Caki2 (cell line): ENCODE measurements around the gene GAD1. TPM values are rescaled to one million over a fixed set of nuclear protein-coding genes. Genes with fewer than 3 reads are reported as not detected.

Experiments
- DNase-seq: peaks from one replicate; pipeline ENCODE4 v3.0.0-alpha.2; 2015; ENCODE audit warnings: low read depth
- in situ Hi-C: cut with HindIII; loops from 2 replicates; pipeline ENCODE4 v1.10.0; 2016; ENCODE audit warnings: low sequenced_read_pairs, low pct_unique_long_range_greater_than_20kb, mixed read lengths
- total RNA-seq: library from RNA; depleted of rRNA; stranded (reverse); fragments of >200 nt; shearing (Covaris generic); gene quantifications from 2 replicates; pipeline ENCODE4 v1.2.3, GENCODE V29; 2014; ENCODE audit warnings: low replicate concordance

GAD1 gene
- total RNA-seq, 1 experiment from 2014 or later: 4.4 TPM

DNA sequence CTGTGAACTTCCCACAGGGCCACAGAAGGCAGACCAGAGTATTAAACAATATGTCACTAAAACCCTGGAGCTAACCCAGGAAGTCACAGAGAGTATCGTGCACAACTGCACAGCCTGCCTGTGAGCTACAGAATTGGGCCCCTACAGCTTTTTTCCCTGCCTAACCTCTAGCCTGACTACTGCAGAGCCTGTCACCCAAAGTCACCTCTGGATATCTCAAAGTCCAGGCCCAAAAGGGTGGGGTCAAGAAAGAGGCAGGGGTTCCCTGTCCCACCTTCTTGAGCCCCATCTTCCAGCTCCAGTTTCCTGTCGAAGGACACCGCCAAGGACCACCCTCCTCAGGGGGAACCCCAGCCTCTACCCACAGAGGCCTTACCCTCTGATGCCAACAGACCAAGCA lies 13.5 kb downstream of the GAD1 start:
- in situ Hi-C loops: no loop called here
- no peak for DNase-seq

DNA sequence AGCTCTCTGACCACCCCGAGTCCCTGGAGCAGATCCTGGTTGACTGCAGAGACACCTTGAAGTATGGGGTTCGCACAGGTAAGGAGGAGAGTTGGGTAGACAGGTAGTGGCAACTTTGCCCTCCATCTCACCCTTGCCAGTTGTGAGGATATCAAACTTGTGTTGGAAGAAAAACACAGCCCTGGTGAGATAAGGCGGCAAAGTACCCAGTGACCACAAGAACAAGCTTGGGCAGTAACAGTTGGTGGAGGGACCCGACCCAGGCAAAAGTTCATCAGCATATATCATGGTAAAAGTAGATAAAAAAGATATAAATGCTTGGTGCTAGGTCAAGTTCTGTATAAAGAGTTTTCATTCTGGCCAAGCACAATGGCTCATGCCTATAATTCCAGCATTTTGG lies 14.4 kb downstream of the GAD1 start:
- in situ Hi-C loops: no loop called here

DNA sequence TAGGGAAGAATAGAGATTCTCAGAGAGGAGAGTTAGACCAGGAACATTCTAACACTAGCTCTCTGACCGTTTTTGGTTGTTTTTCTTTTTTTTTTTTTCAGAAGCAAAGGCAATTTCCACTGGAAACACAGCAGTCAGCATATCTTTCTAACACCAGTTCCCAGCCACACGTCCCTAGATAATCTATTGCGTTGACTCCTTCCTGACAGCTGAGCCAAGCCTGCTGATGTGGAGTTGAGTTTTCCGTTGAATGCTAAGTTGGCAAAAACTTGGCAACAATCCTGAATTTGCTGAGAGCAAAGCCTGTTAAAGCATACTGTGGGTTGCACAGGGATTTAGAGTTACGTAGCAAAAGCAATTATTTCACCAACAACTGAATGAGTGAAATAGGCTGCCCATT lies 19.3 kb downstream of the GAD1 start:
- in situ Hi-C loops: no loop called here
- DNase-seq: no peak

More for the DNA sequence above, 14.4 kb downstream of the GAD1 start:
- DNase-seq: no peak

DNA sequence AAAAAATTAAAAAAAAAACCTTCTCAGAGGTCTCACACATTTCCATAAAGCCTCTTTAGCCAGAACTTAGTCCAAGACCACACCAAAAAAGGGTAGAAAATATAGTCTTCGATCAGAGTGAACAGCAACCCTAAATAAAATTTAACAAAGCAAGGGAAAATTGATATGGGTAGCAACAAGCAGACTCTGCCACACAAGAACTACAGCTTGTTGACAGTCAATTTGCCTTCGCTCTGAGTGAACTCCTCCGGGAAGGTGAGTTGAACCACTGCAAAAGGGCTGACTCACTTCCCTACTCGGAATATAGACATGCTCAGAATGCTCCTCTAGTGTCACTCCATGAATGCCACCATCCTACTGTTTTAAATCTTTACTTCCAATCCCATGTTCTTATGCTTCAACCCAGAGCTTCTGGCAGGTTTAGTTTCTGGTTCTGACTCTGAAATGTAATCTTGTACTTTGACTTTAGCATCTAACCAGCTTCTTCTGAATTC lies 24.1 kb downstream of the GAD1 start:
- in situ Hi-C loops: no loop called here
- DNase-seq: no peak

DNA sequence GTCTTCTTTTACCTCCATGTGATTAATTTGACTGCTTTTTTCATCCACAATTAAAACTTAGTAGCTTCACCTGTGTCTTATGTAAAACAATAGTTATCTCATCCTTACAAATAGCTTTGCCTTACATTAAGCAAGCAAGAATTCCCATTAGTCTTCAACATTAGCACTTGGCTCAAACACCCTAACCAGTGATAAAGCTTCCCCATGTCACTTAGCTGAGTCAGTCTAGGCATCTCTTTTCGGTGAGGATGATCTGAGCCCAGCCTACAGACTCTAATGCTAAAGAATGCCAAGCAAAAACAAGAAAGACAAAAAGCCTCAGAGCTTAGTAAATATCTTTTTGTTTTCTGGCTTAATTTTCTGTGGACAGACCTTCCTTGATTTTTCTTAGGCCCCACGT lies 26.1 kb downstream of the GAD1 start:
- no peak for DNase-seq
- in situ Hi-C loops: no loop called here

DNA sequence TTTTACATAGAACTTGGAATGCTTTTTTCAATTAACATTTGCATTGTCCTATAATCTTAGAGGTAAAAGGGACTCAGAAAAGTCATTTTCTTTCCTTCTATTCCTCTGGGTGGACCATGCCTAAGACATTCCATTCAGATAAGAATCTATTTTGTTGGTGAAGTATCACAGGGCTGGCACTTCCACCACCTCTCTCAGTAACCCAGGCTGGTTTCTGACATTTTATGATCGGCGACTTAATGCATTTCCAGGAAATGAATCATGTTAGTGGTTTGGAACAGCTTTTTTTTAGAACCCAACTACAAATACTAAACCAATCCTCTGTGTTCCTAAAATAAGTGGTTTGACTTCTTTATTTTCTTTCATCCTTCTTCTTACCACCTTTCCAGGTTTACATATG lies 27.0 kb downstream of the GAD1 start:
- in situ Hi-C loops: no loop called here

DNA sequence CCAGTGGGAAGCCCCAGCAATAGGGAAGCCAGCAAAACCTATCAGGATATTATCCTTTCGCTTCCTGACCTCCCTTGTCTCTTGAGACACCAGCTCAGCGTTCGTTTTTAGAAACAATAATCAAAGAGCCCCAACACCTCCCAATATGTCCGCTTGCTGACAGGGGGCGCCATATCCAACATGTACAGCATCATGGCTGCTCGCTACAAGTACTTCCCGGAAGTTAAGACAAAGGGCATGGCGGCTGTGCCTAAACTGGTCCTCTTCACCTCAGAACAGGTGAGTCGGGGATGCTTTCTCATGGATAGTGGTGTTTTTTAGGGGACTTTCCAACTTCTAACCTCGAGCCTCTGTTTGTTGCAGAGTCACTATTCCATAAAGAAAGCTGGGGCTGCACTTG lies 28.7 kb downstream of the GAD1 start:
- in situ Hi-C loops: no loop called here
- DNase-seq: no peak

More for the DNA sequence above, 27.0 kb downstream of the GAD1 start:
- DNase-seq: no peak

DNA sequence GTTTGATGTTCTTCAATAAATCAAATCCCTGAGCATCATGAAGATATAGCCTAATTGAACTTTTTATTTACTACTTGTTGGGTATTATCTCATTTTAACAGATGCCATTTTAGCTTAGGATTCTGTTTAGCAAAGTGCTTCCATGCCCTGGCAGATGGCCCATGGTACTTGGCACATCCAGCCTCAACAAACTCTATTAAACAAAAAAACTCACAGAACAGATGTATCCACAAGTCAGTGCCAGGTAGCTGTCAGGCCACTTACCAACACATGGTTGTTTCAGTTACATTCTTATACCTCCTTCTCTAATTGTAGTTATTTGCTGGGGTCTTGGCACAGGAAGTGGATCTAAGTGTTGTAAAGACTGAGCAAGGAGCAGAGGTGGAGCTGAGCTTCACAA lies 29.6 kb downstream of the GAD1 start:
- in situ Hi-C loops: no loop called here
- no peak for DNase-seq

DNA sequence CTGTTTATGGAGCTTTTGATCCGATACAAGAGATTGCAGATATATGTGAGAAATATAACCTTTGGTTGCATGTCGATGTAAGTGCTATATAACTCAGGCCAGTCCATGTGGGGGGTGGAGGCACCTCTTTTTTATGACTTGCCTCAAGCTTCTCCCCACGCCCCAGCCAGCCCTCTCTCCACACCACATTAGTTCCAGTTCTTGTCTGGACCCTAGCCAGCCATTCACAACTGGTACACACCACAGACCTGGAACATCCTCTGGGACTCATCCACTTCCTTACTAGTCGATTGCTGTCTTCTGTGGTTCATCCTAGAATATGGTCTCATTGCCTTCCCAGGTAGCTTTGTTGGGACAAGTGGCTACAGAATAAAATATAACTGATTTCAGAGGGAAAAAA lies 31.0 kb downstream of the GAD1 start:
- in situ Hi-C loops: no loop called here
- DNase-seq: no peak

DNA sequence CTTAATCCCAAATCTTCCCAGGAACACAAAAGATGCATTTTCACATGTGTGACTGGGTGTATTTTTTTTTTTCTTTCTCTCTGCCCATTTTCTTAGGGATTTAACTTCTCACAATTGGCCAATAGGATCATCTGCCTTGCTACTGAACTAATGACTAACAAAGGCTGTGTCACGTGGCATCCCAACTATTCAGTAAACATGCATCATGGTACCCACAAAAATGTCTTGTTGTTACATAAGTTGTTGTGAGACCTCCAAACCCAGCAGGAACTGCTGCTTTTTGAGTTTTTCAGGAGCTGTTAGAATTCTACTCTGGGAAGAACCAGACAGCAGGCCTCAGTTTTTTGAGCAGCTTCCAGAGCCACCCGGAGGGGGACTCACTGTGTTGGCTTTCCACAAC lies 31.9 kb downstream of the GAD1 start:
- DNase-seq: no peak
- in situ Hi-C loops: no loop called here

DNA sequence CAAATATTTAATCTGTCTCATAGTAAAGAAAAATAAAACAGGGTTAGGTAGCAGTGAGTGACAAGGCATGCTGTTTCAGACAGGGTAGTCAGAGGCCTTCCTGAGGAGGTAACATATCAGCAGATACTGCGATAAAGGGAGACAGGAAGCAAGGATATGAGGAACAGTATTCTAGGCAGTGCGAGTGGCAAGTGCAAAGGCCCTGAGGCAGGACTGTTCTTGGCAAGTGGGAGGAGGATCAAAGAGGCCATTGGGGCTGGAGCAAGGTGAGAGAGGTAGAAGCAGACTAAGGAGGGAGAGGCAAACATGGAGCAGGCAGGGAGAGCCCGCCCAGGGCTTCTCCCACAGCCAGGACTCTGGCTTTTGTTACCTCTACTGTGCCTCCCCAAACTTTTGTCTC lies 33.6 kb downstream of the GAD1 start:
- in situ Hi-C loops: no loop called here
- no peak for DNase-seq

DNA sequence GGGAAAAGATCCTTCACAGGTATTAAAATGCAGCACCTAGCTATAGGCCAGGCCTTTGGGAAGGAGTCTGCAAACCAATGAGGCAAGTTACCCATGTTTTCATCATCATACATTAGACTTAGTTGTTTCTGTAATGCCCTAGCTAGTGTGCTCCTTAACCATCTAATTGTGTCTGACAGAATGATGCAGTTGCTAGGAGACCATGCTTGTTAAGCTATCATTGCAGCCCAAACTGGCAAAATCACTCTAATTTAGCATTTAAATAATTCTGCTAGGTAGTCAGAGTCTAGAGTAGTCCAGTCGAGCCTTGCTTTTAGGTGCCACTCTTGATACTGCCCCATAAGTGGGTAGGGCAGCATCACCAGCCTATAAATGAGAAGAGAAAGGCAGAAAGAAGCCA lies 34.9 kb downstream of the GAD1 start:
- no peak for DNase-seq
- in situ Hi-C loops: no loop called here

DNA sequence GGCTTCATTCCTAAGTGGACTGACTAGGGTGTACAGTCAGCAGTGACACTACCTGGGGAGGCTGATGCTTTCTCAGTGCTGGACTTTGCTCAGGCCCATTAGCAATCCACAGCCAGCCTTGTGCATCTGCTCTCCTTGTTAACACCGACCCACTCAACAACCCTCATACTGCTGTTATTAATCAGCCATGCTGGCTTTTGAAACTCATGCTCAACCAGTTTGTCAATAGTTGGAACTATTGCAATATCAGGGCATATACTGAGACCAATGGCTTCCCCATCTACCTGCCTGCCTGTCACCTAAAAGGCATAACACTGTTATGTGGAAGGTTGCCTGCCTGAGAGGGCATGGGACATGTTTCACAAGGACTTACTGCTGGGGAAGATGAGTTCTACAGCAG lies 39.4 kb downstream of the GAD1 start:
- in situ Hi-C loops: no loop called here

DNA sequence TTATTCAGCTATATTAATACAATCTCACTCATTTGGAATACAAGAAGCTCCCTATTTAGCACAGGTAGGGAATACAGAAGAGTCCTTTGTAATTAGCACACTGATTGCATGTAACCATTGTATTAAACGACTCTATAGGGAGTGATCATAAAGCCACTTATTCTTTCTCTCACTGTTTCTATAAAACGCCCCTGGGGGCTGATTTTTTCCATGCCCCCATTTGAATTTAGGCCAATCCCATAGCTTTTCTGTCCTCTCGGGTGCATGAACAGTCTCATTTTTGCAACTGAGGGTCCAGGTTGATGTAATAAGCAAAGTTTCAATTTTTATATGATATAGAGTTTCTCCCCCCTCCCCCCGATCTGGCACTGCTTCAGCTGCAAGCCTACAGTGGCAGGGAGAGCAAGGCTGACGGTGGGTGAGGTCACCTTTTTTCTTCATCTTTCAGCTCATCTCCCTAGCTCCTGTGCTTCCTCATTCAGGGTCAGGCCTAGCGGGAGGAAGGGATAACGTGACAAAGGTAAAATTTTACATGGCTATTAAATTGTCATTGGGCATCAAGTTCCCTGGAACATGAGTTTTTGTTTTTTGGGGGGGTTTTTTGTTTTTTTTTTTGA lies 45.7 kb downstream of the GAD1 start:
- DNase-seq: no peak
- in situ Hi-C loops: no loop called here

More for the DNA sequence above, 39.4 kb downstream of the GAD1 start:
- DNase-seq: no peak

DNA sequence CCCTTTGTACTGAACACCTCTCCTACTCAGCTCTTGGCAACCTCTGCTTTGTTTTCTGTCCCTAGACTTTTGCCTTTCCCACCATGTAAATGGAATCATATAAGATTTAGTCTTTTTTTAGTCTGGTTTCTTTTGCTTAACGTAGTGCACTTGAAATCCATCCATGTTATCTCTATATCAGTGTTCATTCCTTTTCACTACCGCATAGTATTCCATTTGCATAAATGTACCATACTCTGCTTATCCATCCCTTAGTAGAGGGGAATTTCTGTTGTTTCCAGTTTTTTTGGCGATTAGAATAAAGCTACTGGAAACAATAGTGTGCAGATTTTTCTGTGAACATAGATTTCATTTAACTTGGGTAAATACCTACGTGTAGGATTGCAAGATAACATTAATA lies 46.4 kb downstream of the GAD1 start:
- no peak for DNase-seq
- in situ Hi-C loops: no loop called here

DNA sequence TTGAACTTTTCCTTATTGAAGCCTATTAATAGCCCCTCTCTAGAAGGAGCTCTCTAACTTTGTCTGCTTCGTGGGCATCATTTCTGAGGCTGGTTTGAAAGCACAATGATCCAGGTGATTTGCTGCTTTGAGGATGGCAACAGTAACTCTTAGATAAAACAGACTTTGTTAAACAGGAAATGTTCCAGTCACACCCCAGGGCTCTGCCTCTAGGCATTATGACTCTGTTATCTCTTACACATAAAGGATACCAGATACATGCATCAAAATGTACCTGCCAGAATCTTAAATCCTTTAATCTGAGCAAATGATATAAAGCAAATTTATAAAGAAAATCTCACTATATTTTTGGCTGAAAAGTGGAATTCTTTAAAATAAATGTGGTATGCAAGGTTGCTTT lies 52.3 kb downstream of the GAD1 start:
- DNase-seq: no peak
- in situ Hi-C loops: no loop called here

DNA sequence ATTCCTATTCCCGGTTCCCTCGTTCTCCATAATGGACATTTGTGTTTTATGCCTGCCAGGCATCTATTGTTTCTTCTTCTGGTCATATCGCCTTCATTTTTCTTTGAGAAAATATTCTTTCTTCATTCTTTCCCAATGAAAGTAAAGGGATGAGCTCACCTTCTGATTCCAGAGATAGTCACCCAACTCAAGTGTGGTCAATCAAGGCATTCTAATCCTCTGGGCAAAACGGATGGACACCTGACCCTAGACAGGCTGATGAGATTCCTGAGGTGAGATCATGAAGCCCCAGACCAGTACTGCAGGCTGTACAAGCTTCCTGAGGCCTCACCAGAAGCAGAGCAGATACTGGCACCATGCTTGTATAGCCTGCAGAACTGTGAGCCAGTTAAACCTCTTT lies 52.8 kb downstream of the GAD1 start:
- in situ Hi-C loops: no loop called here
- no peak for DNase-seq

DNA sequence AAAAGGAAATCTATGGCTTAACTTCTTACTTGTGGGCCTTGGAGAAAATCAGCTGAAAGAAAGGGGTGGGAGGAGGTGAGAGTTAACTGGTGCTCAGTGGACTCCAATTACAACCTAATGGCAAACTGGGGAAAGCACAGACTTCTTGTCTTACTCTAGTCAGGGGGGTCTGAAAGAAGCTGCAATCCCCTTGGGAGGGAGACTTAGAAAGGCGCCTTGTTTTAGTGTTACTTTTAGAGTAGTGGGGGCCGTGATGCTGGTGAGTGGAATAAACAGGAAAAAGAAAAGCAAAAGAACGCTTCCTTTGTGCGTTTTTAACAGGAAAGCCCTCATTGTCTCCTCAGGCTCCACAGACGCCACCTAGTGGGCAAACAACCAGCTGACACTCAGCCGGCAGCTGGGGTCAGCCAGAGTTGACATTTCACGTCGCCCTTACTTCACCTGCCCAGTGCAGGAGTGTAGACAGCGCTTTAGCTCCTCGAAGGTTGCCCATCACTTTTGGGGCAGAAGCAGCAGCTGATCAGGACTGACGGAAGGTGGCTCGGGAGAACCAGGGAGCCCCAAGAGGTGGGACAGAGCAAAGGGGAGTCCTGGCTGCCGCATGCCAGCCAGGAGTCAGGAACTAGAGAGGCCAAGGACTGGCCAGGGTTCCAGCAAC lies 56.5 kb downstream of the GAD1 start:
- in situ Hi-C loops: no loop called here
- DNase-seq: peak; percentile 74

DNA sequence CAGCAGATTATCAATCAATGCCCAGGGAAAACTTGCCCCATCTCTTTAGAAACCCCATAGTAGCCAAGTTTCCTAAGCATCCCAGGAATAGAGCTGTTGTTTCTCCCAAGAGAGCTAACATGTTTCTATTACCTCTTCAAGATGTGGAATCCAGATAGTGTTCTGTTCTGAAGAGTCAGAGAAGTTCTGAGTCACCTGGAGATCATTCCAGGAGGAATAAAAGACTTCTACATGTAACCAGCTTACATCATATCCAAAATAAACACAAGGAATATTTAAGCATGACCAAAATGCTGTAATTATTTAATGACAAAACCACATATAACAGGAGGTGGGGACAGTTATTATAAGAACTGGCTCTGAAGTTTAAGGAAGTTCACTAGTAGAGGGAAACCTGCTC lies 61.4 kb downstream of the GAD1 start:
- in situ Hi-C loops: no loop called here
- DNase-seq: peak; percentile 14

DNA sequence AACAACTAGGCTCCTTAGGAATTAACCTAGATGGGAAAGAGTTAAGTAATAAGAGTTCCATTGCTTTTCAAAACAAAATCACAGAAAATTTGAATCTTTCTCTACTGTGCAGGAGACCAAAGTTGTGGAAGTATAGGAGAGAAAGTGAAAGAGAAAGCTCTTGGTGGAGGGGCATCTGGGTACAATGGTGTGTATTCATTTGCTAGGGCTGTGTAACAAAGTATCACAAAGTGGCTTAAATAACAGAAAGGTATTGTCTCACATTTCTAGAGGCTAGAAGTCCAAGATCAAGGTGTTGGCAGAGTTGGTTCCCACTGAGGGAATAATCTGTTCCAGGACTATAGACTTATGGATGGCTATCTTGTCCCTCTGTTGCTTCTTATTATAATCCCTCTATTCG lies 61.8 kb downstream of the GAD1 start:
- no peak for DNase-seq
- in situ Hi-C loops: no loop called here
